Measurements from ENCODE around the gene CCDC13.
"Not testable (repeated sequence)": the region's sequence is repeated elsewhere in the genome, so short reads cannot be mapped to it uniquely, and the experiment has no call there.

Gene CCDC13

GRCh38 chr3:42814246-42814645 lies 41.2 kb upstream of the CCDC13 start:
- no peak for DNase-seq (ENCODE audit: low read depth, low spot score)
- no peak for TF ChIP-seq CTCF (IDR thresholded peaks at IDR 0.05; ENCODE audit: low read depth, low read length)
- no peak overlapping the region for H3K4me3 ChIP-seq (ENCODE audit: low read depth, low read length)
- in situ Hi-C loops (cut with HindIII; ENCODE audit: low sequenced_read_pairs), result no loop called here

- DNase-seq (ENCODE audit: low read depth, low spot score); in situ Hi-C loops (cut with HindIII; ENCODE audit: low sequenced_read_pairs); H3K4me3 ChIP-seq (ENCODE audit: low read depth, low read length): not testable (repeated sequence)
Measured at GRCh38 chr3:42811118-42811883, 38.2 kb upstream of the CCDC13 start.

- H3K4me3 ChIP-seq (ENCODE audit: low read depth, low read length); DNase-seq (ENCODE audit: low read depth, low spot score); in situ Hi-C loops (cut with HindIII; ENCODE audit: low sequenced_read_pairs): not testable (repeated sequence)
Measured at GRCh38 chr3:42810706-42811105, 37.7 kb upstream of the CCDC13 start.

- no peak within 1 kb of the TSS for H3K4me3 ChIP-seq (ENCODE audit: low read depth, low read length)
- in situ Hi-C loops (cut with HindIII; ENCODE audit: low sequenced_read_pairs), result no loop called here
- DNase-seq (ENCODE audit: low read depth, low spot score), result no peak
- TF ChIP-seq CTCF (IDR thresholded peaks at IDR 0.05; ENCODE audit: low read depth, low read length), result no peak
Measured at GRCh38 chr3:42809202-42809601, 36.1 kb upstream of the CCDC13 start, which contains the start of gene ACKR2. TSS of gene ACKR2 (plus strand) at chr3:42809445. CDS start at chr3:42864503, 55,058 bp downstream.

GRCh38 chr3:42807929-42808328 lies 34.9 kb upstream of the CCDC13 start:
- no peak overlapping the region for H3K4me3 ChIP-seq (ENCODE audit: low read depth, low read length)
- in situ Hi-C loops (cut with HindIII; ENCODE audit: low sequenced_read_pairs), result no loop called here
- DNase-seq (ENCODE audit: low read depth, low spot score), result no peak
- TF ChIP-seq CTCF (IDR thresholded peaks at IDR 0.05; ENCODE audit: low read depth, low read length), result no peak

GRCh38 chr3:42805141-42805821 lies 32.2 kb upstream of the CCDC13 start:
- DNase-seq (ENCODE audit: low read depth, low spot score), result peak; percentile 22
- H3K4me3 ChIP-seq (ENCODE audit: low read depth, low read length), result peak overlapping the region; percentile 86
- in situ Hi-C loops (cut with HindIII; ENCODE audit: low sequenced_read_pairs), result no loop called here
- TF ChIP-seq CTCF (IDR thresholded peaks at IDR 0.05; ENCODE audit: low read depth, low read length), result no peak

GRCh38 chr3:42804831-42805132 lies 31.7 kb upstream of the CCDC13 start:
- DNase-seq (ENCODE audit: low read depth, low spot score), result no peak
- in situ Hi-C loops (cut with HindIII; ENCODE audit: low sequenced_read_pairs), result no loop called here
- no peak for TF ChIP-seq CTCF (IDR thresholded peaks at IDR 0.05; ENCODE audit: low read depth, low read length)
- peak overlapping the region; percentile 86 for H3K4me3 ChIP-seq (ENCODE audit: low read depth, low read length)

All from astrocyte of the spinal cord (primary cell).